HL-60 (cell line): ENCODE data around the gene ASXL1.

Experiments
- CTCF ChIP-seq: IDR thresholded peaks from one replicate; pipeline ENCODE4 v1.5.1; 2011; ENCODE audit warnings: low read length, control low read depth, inconsistent platforms; ENCODE audit not compliant: insufficient read depth
- GABPA ChIP-seq: IDR thresholded peaks from 2 replicates; pipeline ENCODE4 v1.6.1; 2012; ENCODE audit warnings: low read depth
- POLR2AphosphoS5 ChIP-seq: IDR thresholded peaks from 2 replicates; pipeline ENCODE4 v1.6.1; 2012; ENCODE audit warnings: low read depth
- REST ChIP-seq: IDR thresholded peaks from 2 replicates; pipeline ENCODE4 v1.6.1; 2012; ENCODE audit warnings: low read depth; ENCODE audit not compliant: insufficient replicate concordance
- SPI1 ChIP-seq: IDR thresholded peaks from 2 replicates; pipeline ENCODE4 v1.6.1; 2012; ENCODE audit warnings: low read depth, mild to moderate bottlenecking, borderline replicate concordance

- no peak for TF ChIP-seq CTCF
- no peak for TF ChIP-seq REST
- no peak for TF ChIP-seq POLR2AphosphoS5
- TF ChIP-seq GABPA = no peak
- no peak for TF ChIP-seq SPI1
Observed at GRCh38 chr20:32470025-32470861, 112.1 kb downstream of the ASXL1 start.
